Mammary epithelial cell (primary cell): Measurements from ENCODE around the gene ATP6V1C2.

Experiments used
- CTCF ChIP-seq, 2 donors: IDR thresholded peaks in 1 of 2; conservative IDR thresholded peaks in 1 of 2; 2 replicates each; pipeline ENCODE4 v1.5.1; 2011 to 2012; ENCODE audit warnings: inconsistent platforms in 2 of 2, low read length in 2 of 2, mild to moderate bottlenecking in 2 of 2, control low read depth in 1 of 2, low read depth in 1 of 2; ENCODE audit not compliant: insufficient read depth in 1 of 2; ENCODE audit errors: extremely low read depth in 1 of 2
- EZH2 ChIP-seq: IDR thresholded peaks from 2 replicates; pipeline ENCODE4 v1.6.1; 2012; ENCODE audit warnings: low read length, inconsistent platforms, borderline replicate concordance

- TF ChIP-seq CTCF (conservative IDR thresholded peaks at IDR 0.05 in 1 of 2, IDR thresholded peaks at IDR 0.05 in 1 of 2; ENCODE audit: extremely low read depth in 1 of 2, insufficient read depth in 1 of 2, low read depth in 1 of 2, low read length in 2 of 2) (no peak), EZH2 (no peak)
Measured at GRCh38 chr2:10818984-10819383, 97.6 kb downstream of the ATP6V1C2 start.
